Skeletal muscle satellite cell (primary cell): Measurements from ENCODE around the gene KLHDC10.

Source experiments
- H3K27me3 ChIP-seq: 2 replicates; pipeline ENCODE4 v1.7.0; 2013; ENCODE audit warnings: low read length; ENCODE audit not compliant: control insufficient read depth, insufficient read depth
- H3K36me3 ChIP-seq: 2 replicates; pipeline ENCODE4 v1.7.0; 2013; ENCODE audit warnings: mild to moderate bottlenecking, control low read depth, low read length; ENCODE audit not compliant: insufficient read depth
- H3K4me1 ChIP-seq: 2 replicates; pipeline ENCODE4 v1.7.0; 2013; ENCODE audit warnings: low read length; ENCODE audit not compliant: control insufficient read depth, insufficient read depth
- H3K4me2 ChIP-seq: 2 replicates; pipeline ENCODE4 v1.7.0; 2013; ENCODE audit warnings: mild to moderate bottlenecking, low read length
- H3K4me3 ChIP-seq: 2 replicates; pipeline ENCODE4 v1.7.0; 2013; ENCODE audit warnings: low read length
- H3K9ac ChIP-seq: 2 replicates; pipeline ENCODE4 v1.7.0; 2013; ENCODE audit warnings: mild to moderate bottlenecking, low read depth, low read length, moderate library complexity
- H3K9me3 ChIP-seq: replicated peaks from 2 replicates; pipeline ENCODE4 v1.7.0; 2013; ENCODE audit warnings: mild to moderate bottlenecking, control low read depth, low read length

KLHDC10 gene

GRCh38 chr7:130136579-130137167 is 66.3 kb downstream of the KLHDC10 start:
- Histone ChIP-seq H3K4me2 (no peak overlapping the region), H3K4me1 (peaks cover 16% of the 10 kb centered on the region), H3K4me3 (no peak overlapping the region)

GRCh38 chr7:130137207-130137606 is 66.9 kb downstream of the KLHDC10 start:
- no peaks in the 10 kb centered on the region for H3K27me3 ChIP-seq
- peaks cover 20% of the 10 kb centered on the region for H3K4me1 ChIP-seq
- peaks cover 21% of the 10 kb centered on the region for H3K36me3 ChIP-seq
- no peak overlapping the region for H3K4me3 ChIP-seq
- H3K9me3 ChIP-seq: no peaks in the 10 kb centered on the region
- H3K4me2 ChIP-seq: no peak overlapping the region
- no peak overlapping the region for H3K9ac ChIP-seq

More at GRCh38 chr7:130136579-130137167, 66.3 kb downstream of the KLHDC10 start:
- H3K27me3 ChIP-seq: no peaks in the 10 kb centered on the region
- no peaks in the 10 kb centered on the region for H3K9me3 ChIP-seq
- no peak overlapping the region for H3K9ac ChIP-seq
- H3K36me3 ChIP-seq: peaks cover 24% of the 10 kb centered on the region

- H3K9ac ChIP-seq: no peak overlapping the region
- H3K4me2 ChIP-seq: no peak overlapping the region
- no peak overlapping the region for H3K4me3 ChIP-seq
- H3K9me3 ChIP-seq: no peaks in the 10 kb centered on the region
- peaks cover 14% of the 10 kb centered on the region for H3K36me3 ChIP-seq
- peaks cover 25% of the 10 kb centered on the region for H3K4me1 ChIP-seq
- H3K27me3 ChIP-seq: no peaks in the 10 kb centered on the region
These were observed 69.0 kb downstream of the KLHDC10 start for GRCh38 chr7:130139193-130139960.

- Histone ChIP-seq H3K9ac (peak overlapping the region; percentile 82), H3K9me3 (no peaks in the 10 kb centered on the region), H3K4me2 (peak overlapping the region; percentile 76), H3K36me3 (peaks cover 8% of the 10 kb centered on the region), H3K4me1 (peaks cover 26% of the 10 kb centered on the region), H3K4me3 (no peak overlapping the region), H3K27me3 (no peaks in the 10 kb centered on the region)
These were observed 70.3 kb downstream of the KLHDC10 start for GRCh38 chr7:130140551-130141160.

GRCh38 chr7:130141161-130141883 is 71.0 kb downstream of the KLHDC10 start:
- Histone ChIP-seq H3K36me3 (peaks cover 8% of the 10 kb centered on the region), H3K4me2 (peak overlapping the region; percentile 76), H3K27me3 (no peaks in the 10 kb centered on the region), H3K4me3 (peak overlapping the region; percentile 53), H3K4me1 (peaks cover 23% of the 10 kb centered on the region), H3K9me3 (no peaks in the 10 kb centered on the region), H3K9ac (peak overlapping the region; percentile 82)

- Histone ChIP-seq H3K9ac (peak overlapping the region; percentile 82), H3K27me3 (no peaks in the 10 kb centered on the region), H3K4me2 (peak overlapping the region; percentile 76), H3K4me1 (peaks cover 23% of the 10 kb centered on the region), H3K4me3 (peak overlapping the region; percentile 53), H3K9me3 (no peaks in the 10 kb centered on the region), H3K36me3 (peaks cover 6% of the 10 kb centered on the region)
These were observed 71.7 kb downstream of the KLHDC10 start for GRCh38 chr7:130141884-130142653.

- Histone ChIP-seq H3K4me1 (peaks cover 23% of the 10 kb centered on the region), H3K36me3 (no peaks in the 10 kb centered on the region), H3K27me3 (no peaks in the 10 kb centered on the region), H3K4me3 (no peak overlapping the region), H3K9ac (no peak overlapping the region), H3K4me2 (no peak overlapping the region), H3K9me3 (no peaks in the 10 kb centered on the region)
These were observed 72.5 kb downstream of the KLHDC10 start for GRCh38 chr7:130142654-130143333.

GRCh38 chr7:130143334-130143732 is 73.0 kb downstream of the KLHDC10 start:
- no peaks in the 10 kb centered on the region for H3K9me3 ChIP-seq
- H3K9ac ChIP-seq: no peak overlapping the region
- H3K4me1 ChIP-seq: peaks cover 23% of the 10 kb centered on the region
- no peak overlapping the region for H3K4me2 ChIP-seq
- H3K4me3 ChIP-seq: no peak overlapping the region
- no peaks in the 10 kb centered on the region for H3K36me3 ChIP-seq
- H3K27me3 ChIP-seq: no peaks in the 10 kb centered on the region

GRCh38 chr7:130143986-130144311 is 73.6 kb downstream of the KLHDC10 start:
- Histone ChIP-seq H3K4me1 (peaks cover 23% of the 10 kb centered on the region), H3K4me2 (no peak overlapping the region), H3K36me3 (no peaks in the 10 kb centered on the region), H3K9me3 (no peaks in the 10 kb centered on the region), H3K4me3 (no peak overlapping the region), H3K27me3 (no peaks in the 10 kb centered on the region), H3K9ac (no peak overlapping the region)

GRCh38 chr7:130144312-130145171 is 74.2 kb downstream of the KLHDC10 start:
- Histone ChIP-seq H3K9ac (no peak overlapping the region), H3K36me3 (no peaks in the 10 kb centered on the region), H3K4me1 (peaks cover 23% of the 10 kb centered on the region)

More at GRCh38 chr7:130144312-130145171, 74.2 kb downstream of the KLHDC10 start:
- Histone ChIP-seq H3K27me3 (no peaks in the 10 kb centered on the region), H3K9me3 (no peaks in the 10 kb centered on the region), H3K4me3 (no peak overlapping the region), H3K4me2 (no peak overlapping the region)
